Measurements from ENCODE around the gene RAB22A. TPM values are rescaled to one million over a fixed set of nuclear protein-coding genes. Genes with fewer than 3 reads are reported as not detected.
A peak's percentile ranks its signal among the peaks of the same experiment; 100 is the strongest.

Gene RAB22A
- total and polyA plus RNA-seq, 9 of the 15 experiments (the other 6 are each of a cell fraction or from before 2014, with no cell fraction given) = 1.1 to 8.0 (median 6.7) TPM

DNA sequence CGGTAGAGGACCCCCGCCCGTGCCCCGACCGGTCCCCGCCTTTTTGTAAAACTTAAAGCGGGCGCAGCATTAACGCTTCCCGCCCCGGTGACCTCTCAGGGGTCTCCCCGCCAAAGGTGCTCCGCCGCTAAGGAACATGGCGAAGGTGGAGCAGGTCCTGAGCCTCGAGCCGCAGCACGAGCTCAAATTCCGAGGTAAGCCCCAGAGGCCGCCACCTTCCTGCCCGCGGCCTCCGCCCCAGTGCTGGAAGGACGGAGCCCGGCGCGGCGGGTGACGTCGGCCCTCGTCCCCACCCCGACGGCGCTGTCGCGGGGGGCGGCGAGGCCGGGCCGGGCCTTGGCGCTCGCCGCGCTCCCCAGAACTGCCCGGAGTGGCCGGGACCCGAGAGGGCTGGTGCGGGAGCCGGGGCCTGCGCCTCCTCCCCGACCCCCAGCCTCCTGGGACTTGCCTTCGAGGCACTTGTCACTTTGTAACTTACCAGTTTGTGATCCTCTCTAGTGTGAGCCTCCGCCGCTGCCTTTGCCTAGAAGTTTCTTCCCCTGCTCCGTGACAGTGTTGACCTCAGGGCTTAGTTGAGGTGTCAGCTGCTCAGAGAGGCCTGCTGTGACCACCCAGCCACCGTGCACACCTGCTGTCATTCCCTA, 79.9 kb downstream of the RAB22A start (continued):
- TF ChIP-seq, protein P1, sequence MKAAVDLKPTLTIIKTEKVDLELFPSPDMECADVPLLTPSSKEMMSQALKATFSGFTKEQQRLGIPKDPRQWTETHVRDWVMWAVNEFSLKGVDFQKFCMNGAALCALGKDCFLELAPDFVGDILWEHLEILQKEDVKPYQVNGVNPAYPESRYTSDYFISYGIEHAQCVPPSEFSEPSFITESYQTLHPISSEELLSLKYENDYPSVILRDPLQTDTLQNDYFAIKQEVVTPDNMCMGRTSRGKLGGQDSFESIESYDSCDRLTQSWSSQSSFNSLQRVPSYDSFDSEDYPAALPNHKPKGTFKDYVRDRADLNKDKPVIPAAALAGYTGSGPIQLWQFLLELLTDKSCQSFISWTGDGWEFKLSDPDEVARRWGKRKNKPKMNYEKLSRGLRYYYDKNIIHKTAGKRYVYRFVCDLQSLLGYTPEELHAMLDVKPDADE (conservative IDR thresholded peaks at IDR 0.05; ENCODE audit: control insufficient read depth, low read depth, low read length) = 0 out of 2 replicates have a peak, but pooled peaks have one; percentile 50
- TF ChIP-seq RBFOX2 (IDR thresholded peaks at IDR 0.05; ENCODE audit: low read depth, low read length) (peak; percentile 91), ZNF134 (CRISPR knock-in tag; conservative IDR thresholded peaks at IDR 0.05) (no peak), BMI1 (IDR thresholded peaks at IDR 0.05; ENCODE audit: low read length) (no peak), ZNF232 (CRISPR knock-in tag; IDR thresholded peaks at IDR 0.05) (no peak), CREM (IDR thresholded peaks at IDR 0.05; ENCODE audit: low read depth) (peak; percentile 89), ZNF668 (CRISPR knock-in tag; IDR thresholded peaks at IDR 0.05) (no peak), EP300 (IDR thresholded peaks at IDR 0.05; ENCODE audit: low read length) (no peak), GATAD2A (IDR thresholded peaks at IDR 0.05) (no peak), RBBP5 (IDR thresholded peaks at IDR 0.05; ENCODE audit: borderline replicate concordance, insufficient read depth, low read length, poor library complexity, severe bottlenecking) (peak; percentile 80), HDAC3 (IDR thresholded peaks at IDR 0.05; ENCODE audit: borderline replicate concordance, partially characterized antibody) (no peak), DIDO1 (tag; IDR thresholded peaks at IDR 0.05; ENCODE audit: low read depth) (no peak), U2AF1 (optimal IDR thresholded peaks at IDR 0.05; ENCODE audit: low read depth, low read length) (no peak), CHD2 (IDR thresholded peaks at IDR 0.05; ENCODE audit: low read depth, low read length) (no peak), BCL6 (CRISPR knock-in tag; IDR thresholded peaks at IDR 0.05) (no peak)
- TF ChIP-seq, protein P2, sequence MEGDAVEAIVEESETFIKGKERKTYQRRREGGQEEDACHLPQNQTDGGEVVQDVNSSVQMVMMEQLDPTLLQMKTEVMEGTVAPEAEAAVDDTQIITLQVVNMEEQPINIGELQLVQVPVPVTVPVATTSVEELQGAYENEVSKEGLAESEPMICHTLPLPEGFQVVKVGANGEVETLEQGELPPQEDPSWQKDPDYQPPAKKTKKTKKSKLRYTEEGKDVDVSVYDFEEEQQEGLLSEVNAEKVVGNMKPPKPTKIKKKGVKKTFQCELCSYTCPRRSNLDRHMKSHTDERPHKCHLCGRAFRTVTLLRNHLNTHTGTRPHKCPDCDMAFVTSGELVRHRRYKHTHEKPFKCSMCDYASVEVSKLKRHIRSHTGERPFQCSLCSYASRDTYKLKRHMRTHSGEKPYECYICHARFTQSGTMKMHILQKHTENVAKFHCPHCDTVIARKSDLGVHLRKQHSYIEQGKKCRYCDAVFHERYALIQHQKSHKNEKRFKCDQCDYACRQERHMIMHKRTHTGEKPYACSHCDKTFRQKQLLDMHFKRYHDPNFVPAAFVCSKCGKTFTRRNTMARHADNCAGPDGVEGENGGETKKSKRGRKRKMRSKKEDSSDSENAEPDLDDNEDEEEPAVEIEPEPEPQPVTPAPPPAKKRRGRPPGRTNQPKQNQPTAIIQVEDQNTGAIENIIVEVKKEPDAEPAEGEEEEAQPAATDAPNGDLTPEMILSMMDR (IDR thresholded peaks at IDR 0.05 in 2 of 3, conservative IDR thresholded peaks at IDR 0.05 in 1 of 3; ENCODE audit: insufficient read depth in 2 of 3, low read depth in 1 of 3, low read length in 3 of 3) = no peak
- TF ChIP-seq, protein P3, sequence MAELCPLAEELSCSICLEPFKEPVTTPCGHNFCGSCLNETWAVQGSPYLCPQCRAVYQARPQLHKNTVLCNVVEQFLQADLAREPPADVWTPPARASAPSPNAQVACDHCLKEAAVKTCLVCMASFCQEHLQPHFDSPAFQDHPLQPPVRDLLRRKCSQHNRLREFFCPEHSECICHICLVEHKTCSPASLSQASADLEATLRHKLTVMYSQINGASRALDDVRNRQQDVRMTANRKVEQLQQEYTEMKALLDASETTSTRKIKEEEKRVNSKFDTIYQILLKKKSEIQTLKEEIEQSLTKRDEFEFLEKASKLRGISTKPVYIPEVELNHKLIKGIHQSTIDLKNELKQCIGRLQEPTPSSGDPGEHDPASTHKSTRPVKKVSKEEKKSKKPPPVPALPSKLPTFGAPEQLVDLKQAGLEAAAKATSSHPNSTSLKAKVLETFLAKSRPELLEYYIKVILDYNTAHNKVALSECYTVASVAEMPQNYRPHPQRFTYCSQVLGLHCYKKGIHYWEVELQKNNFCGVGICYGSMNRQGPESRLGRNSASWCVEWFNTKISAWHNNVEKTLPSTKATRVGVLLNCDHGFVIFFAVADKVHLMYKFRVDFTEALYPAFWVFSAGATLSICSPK (IDR thresholded peaks at IDR 0.05; ENCODE audit: borderline replicate concordance) = no peak
- TF ChIP-seq, protein P4, sequence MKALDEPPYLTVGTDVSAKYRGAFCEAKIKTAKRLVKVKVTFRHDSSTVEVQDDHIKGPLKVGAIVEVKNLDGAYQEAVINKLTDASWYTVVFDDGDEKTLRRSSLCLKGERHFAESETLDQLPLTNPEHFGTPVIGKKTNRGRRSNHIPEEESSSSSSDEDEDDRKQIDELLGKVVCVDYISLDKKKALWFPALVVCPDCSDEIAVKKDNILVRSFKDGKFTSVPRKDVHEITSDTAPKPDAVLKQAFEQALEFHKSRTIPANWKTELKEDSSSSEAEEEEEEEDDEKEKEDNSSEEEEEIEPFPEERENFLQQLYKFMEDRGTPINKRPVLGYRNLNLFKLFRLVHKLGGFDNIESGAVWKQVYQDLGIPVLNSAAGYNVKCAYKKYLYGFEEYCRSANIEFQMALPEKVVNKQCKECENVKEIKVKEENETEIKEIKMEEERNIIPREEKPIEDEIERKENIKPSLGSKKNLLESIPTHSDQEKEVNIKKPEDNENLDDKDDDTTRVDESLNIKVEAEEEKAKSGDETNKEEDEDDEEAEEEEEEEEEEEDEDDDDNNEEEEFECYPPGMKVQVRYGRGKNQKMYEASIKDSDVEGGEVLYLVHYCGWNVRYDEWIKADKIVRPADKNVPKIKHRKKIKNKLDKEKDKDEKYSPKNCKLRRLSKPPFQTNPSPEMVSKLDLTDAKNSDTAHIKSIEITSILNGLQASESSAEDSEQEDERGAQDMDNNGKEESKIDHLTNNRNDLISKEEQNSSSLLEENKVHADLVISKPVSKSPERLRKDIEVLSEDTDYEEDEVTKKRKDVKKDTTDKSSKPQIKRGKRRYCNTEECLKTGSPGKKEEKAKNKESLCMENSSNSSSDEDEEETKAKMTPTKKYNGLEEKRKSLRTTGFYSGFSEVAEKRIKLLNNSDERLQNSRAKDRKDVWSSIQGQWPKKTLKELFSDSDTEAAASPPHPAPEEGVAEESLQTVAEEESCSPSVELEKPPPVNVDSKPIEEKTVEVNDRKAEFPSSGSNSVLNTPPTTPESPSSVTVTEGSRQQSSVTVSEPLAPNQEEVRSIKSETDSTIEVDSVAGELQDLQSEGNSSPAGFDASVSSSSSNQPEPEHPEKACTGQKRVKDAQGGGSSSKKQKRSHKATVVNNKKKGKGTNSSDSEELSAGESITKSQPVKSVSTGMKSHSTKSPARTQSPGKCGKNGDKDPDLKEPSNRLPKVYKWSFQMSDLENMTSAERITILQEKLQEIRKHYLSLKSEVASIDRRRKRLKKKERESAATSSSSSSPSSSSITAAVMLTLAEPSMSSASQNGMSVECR (CRISPR knock-in tag; IDR thresholded peaks at IDR 0.05) = peak; percentile 72; the same call in 1 of the 2 replicates
